Stimulated activated CD4-positive, alpha-beta T cell treated with anti-CD3 and anti-CD28 coated beads, Interleukin-2, amount 100 ng/mL, for 24 hours (primary cell): ENCODE measurements around the gene NRGN.

Experiments used
- DNase-seq, 2 donors: peaks; one replicate each; pipeline ENCODE4 v3.0.0-alpha.2; 2020

Gene NRGN

GRCh38 chr11:124791626-124792341 lies 52.0 kb downstream of the NRGN start:
- DNase-seq = no peak

- DNase-seq = no peak
These were observed 53.9 kb downstream of the NRGN start for GRCh38 chr11:124793466-124794278.

DNA sequence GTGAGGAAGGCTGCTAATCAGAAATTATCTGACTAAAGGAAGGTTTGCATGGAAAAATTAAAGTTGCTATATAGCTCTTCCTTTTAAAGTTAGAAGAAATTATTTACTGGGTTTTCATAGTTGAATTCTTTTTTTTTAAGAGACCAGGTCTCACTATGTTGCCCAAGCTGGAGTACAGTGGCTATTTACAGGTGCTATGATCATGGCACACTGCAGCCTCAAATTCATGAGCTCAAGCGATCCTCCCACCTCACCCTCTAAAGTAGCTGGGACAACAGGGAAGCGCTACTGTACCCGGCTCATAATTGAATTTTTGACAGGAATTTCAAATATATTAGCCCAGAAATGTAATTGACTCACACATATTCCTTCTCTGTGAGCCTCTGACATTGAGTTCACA lies 56.6 kb downstream of the NRGN start:
- no peak for DNase-seq
